Measurements from ENCODE around the gene ZMIZ1. TPM values are rescaled to one million over a fixed set of nuclear protein-coding genes. Genes with fewer than 3 reads are reported as not detected.

ZMIZ1 gene
- total RNA-seq, 6 experiments from 2014 or later = 38.6 to 60.3 (median 51.2) TPM

- H3K9me3 Mint-ChIP-seq = no peaks in the 10 kb centered on the region
- H3K4me1 Mint-ChIP-seq (ENCODE audit: low read depth) = peaks cover 73% of the 10 kb centered on the region
- no peak overlapping the region for H3K4me3 Mint-ChIP-seq
- TF ChIP-seq CTCF (IDR thresholded peaks at IDR 0.05) = no peak
- H3K27me3 Mint-ChIP-seq (ENCODE audit: insufficient read depth) = peaks cover 20% of the 10 kb centered on the region
- no peak for DNase-seq
- H3K27ac Mint-ChIP-seq = peak overlapping the region; percentile 98
- peaks cover 16% of the 10 kb centered on the region for H3K36me3 Mint-ChIP-seq (ENCODE audit: low read depth)
These were observed 200.7 kb downstream of the ZMIZ1 start for GRCh38 chr10:79269443-79269842.

GRCh38 chr10:79269969-79270368 lies 201.2 kb downstream of the ZMIZ1 start:
- H3K9me3 Mint-ChIP-seq = no peaks in the 10 kb centered on the region
- peak overlapping the region; percentile 98; the same call in 1 of the 2 replicates for H3K27ac Mint-ChIP-seq
- peak overlapping the region; percentile 17; the same call in 1 of the 2 replicates for H3K4me3 Mint-ChIP-seq
- peaks cover 16% of the 10 kb centered on the region for H3K36me3 Mint-ChIP-seq (ENCODE audit: low read depth)
- H3K27me3 Mint-ChIP-seq (ENCODE audit: insufficient read depth) = peaks cover 19% of the 10 kb centered on the region
- peaks cover 73% of the 10 kb centered on the region for H3K4me1 Mint-ChIP-seq (ENCODE audit: low read depth)
- no peak for TF ChIP-seq CTCF (IDR thresholded peaks at IDR 0.05)
- no peak for DNase-seq

GRCh38 chr10:79270466-79271246 lies 201.9 kb downstream of the ZMIZ1 start:
- Mint-ChIP-seq H3K27me3 (ENCODE audit: insufficient read depth) (peaks cover 24% of the 10 kb centered on the region), H3K36me3 (ENCODE audit: low read depth) (peaks cover 12% of the 10 kb centered on the region), H3K4me1 (ENCODE audit: low read depth) (peaks cover 73% of the 10 kb centered on the region), H3K4me3 (peak overlapping the region; percentile 17; the same call in 1 of the 2 replicates), H3K9me3 (no peaks in the 10 kb centered on the region), H3K27ac (peak overlapping the region; percentile 98; the same call in 1 of the 2 replicates)
- TF ChIP-seq CTCF (IDR thresholded peaks at IDR 0.05) = no peak
- DNase-seq = no peak

GRCh38 chr10:79272353-79272752 lies 203.6 kb downstream of the ZMIZ1 start:
- H3K4me3 Mint-ChIP-seq = no peak overlapping the region
- peaks cover 16% of the 10 kb centered on the region for H3K27me3 Mint-ChIP-seq (ENCODE audit: insufficient read depth)
- H3K36me3 Mint-ChIP-seq (ENCODE audit: low read depth) = peaks cover 4% of the 10 kb centered on the region
- no peak for DNase-seq
- H3K4me1 Mint-ChIP-seq (ENCODE audit: low read depth) = peaks cover 60% of the 10 kb centered on the region
- H3K27ac Mint-ChIP-seq = peak overlapping the region; percentile 30; the same call in 1 of the 2 replicates
- TF ChIP-seq CTCF (IDR thresholded peaks at IDR 0.05) = no peak
- H3K9me3 Mint-ChIP-seq = no peaks in the 10 kb centered on the region

GRCh38 chr10:79273604-79274003 lies 204.8 kb downstream of the ZMIZ1 start:
- TF ChIP-seq CTCF (IDR thresholded peaks at IDR 0.05) = no peak
- Mint-ChIP-seq H3K27ac (peak overlapping the region; percentile 9; the same call in 1 of the 2 replicates), H3K9me3 (no peaks in the 10 kb centered on the region), H3K27me3 (ENCODE audit: insufficient read depth) (peaks cover 13% of the 10 kb centered on the region), H3K4me3 (no peak overlapping the region), H3K36me3 (ENCODE audit: low read depth) (peaks cover 3% of the 10 kb centered on the region), H3K4me1 (ENCODE audit: low read depth) (peaks cover 47% of the 10 kb centered on the region)
- DNase-seq = no peak

Measured in HFFc6 (cell line).